Astrocyte (in vitro differentiated cells and primary cell): ENCODE results near the gene TNN.
"Not testable (repeated sequence)": the region's sequence is repeated elsewhere in the genome, so short reads cannot be mapped to it uniquely, and the experiment has no call there.

ENCODE experiments used
- CTCF ChIP-seq: IDR thresholded peaks from 2 replicates; pipeline ENCODE4 v1.5.1; 2011; ENCODE audit warnings: low read depth, mild to moderate bottlenecking, inconsistent platforms, low read length, moderate library complexity; ENCODE audit not compliant: insufficient read depth
- EZH2 ChIP-seq: IDR thresholded peaks from 2 replicates; pipeline ENCODE4 v1.6.1; 2012; ENCODE audit warnings: mild to moderate bottlenecking, low read length, inconsistent platforms; ENCODE audit not compliant: insufficient read depth

- TF ChIP-seq EZH2, CTCF: not testable (repeated sequence)
Observed at GRCh38 chr1:175108331-175108820, 40.7 kb downstream of the TNN start.
